Smooth muscle cell (in vitro differentiated cells): Measurements from ENCODE around the gene SRRM4. TPM values are rescaled to one million over a fixed set of nuclear protein-coding genes. Genes with fewer than 3 reads are reported as not detected.

Source experiments
- DNase-seq: peaks from one replicate; lab custom pipeline; 2025; ENCODE audit not compliant: unreplicated experiment; lab: John Stamatoyannopoulos, UW
- H2AFZ ChIP-seq: fragments of 200-600 bp; sonication (generic); 2 replicates; pipeline ENCODE4 v1.6.0; 2016; ENCODE audit warnings: antibody characterized with exemption, low read depth, mild to moderate bottlenecking
- H3F3A ChIP-seq: fragments of 200-600 bp; sonication (generic); 2 replicates; pipeline ENCODE4 v1.6.0; 2017; ENCODE audit warnings: antibody characterized with exemption, low read depth
- H3K27ac ChIP-seq: fragments of 200-600 bp; sonication (generic); 2 replicates; pipeline ENCODE4 v1.5.1; 2016; ENCODE audit warnings: low read depth, mild to moderate bottlenecking
- H3K27me3 ChIP-seq: fragments of 200-600 bp; sonication (generic); 2 replicates; pipeline ENCODE4 v1.6.1; 2016; ENCODE audit warnings: low read depth, mild to moderate bottlenecking
- H3K36me3 ChIP-seq: fragments of 200-600 bp; sonication (generic); 2 replicates; pipeline ENCODE4 v1.5.1; 2016; ENCODE audit warnings: low read depth
- H3K4me1 ChIP-seq: fragments of 200-600 bp; sonication (generic); 2 replicates; pipeline ENCODE4 v1.5.1; 2016; ENCODE audit warnings: low read depth
- H3K4me2 ChIP-seq: fragments of 200-600 bp; sonication (generic); 2 replicates; pipeline ENCODE4 v1.6.0; 2016; ENCODE audit warnings: mild to moderate bottlenecking
- H3K4me3 ChIP-seq: fragments of 200-600 bp; sonication (generic); 2 replicates; pipeline ENCODE4 v1.5.1; 2016; ENCODE audit warnings: mild to moderate bottlenecking
- H3K79me2 ChIP-seq: fragments of 200-600 bp; sonication (generic); 2 replicates; pipeline ENCODE4 v1.6.0; 2016; ENCODE audit warnings: low read depth, mild to moderate bottlenecking
- H3K9ac ChIP-seq: fragments of 200-600 bp; sonication (generic); 2 replicates; pipeline ENCODE4 v1.6.0; 2016; ENCODE audit warnings: low read depth
- H3K9me3 ChIP-seq: fragments of 200-600 bp; sonication (generic); replicated peaks from 2 replicates; pipeline ENCODE4 v1.5.1; 2016; ENCODE audit warnings: low read depth
- H4K20me1 ChIP-seq: fragments of 200-600 bp; sonication (generic); 2 replicates; pipeline ENCODE4 v1.6.0; 2016; ENCODE audit warnings: low read depth
- WGBS: methylation state at CpG from one replicate; pipeline ENCODE4 v1.1.7; 2016; ENCODE audit warnings: low lambda C conversion rate; 5-methylcytosine and 5-hydroxymethylcytosine counted together
- polyA plus RNA-seq: library from polyadenylated mRNA; unstranded; fragments of >200 nt; fragmentation: Nextera tagmentation; extraction: Ambion mirVana; gene quantifications from 2 replicates; pipeline ENCODE4 v1.2.1, GENCODE V29; 2016
- total RNA-seq: library from RNA; depleted of rRNA; stranded (reverse); fragments of >200 nt; gene quantifications from 2 replicates; pipeline ENCODE4 v1.2.3, GENCODE V29; 2014
- TF ChIP-seq, protein P1 (sequence below): fragments of 200-600 bp; sonication (generic); IDR thresholded peaks from 2 replicates; pipeline ENCODE4 v1.5.1; 2017; ENCODE audit warnings: borderline replicate concordance, mild to moderate bottlenecking, antibody characterized with exemption; ENCODE audit not compliant: insufficient read depth, poor library complexity, severe bottlenecking

SRRM4 gene
- total and polyA plus RNA-seq, 2 experiments from 2014 or later: 0.04 TPM; not detected in 1

DNA sequence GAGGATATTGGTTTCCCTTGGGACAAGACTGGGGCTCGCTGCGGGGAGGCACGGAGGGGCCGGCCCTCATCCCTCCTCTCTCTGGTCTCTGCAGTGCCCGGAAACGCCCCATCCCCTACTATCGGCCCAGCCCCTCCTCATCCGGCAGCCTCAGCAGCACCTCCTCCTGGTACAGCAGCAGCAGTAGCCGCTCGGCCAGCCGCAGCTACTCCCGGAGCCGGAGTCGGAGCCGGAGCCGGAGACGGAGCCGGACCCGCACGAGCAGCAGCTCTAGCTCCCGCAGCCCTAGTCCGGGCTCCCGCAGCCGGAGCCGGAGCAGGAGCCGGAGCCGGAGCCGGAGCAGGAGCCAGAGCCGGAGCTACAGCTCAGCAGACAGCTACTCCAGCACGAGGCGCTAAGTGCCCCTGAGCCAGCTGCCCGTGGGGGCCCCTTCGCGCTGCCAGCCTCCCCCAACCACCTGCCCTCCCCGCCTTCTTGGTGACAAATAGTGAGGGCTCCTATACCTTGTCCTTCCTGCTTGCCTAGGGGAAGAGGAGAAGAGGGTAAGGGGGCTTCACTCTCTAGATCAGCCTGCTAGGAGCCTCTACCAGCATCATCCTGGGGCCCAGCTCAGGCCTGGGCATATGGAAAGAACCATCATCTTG lies 175.2 kb downstream of the SRRM4 start:
- no peaks in the 10 kb centered on the region for H3K79me2 ChIP-seq
- H3K9ac ChIP-seq: no peak overlapping the region

DNA sequence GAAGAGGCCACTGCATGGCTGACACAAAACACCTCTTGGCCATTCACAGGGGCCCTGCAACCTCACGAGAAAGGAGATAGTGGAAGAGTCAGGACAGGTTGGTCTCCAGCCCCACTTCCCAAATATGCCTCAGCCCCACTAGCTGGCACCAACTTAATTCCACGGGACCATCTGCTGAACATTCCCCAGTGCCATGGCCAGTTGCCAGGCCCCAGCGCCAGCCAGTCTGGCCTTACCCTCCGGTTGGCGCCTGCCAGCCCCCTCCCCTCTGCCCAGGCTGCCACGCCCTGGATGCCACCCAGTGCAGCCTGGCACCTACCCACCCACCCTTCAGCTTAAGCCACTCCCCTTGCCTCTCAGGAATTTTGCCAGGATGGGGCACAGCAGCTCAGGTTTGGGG lies 176.2 kb downstream of the SRRM4 start:
- H3K27me3 ChIP-seq: no peaks in the 10 kb centered on the region
- no peaks in the 10 kb centered on the region for H3K9me3 ChIP-seq
- H4K20me1 ChIP-seq: no peaks in the 10 kb centered on the region
- H3K27ac ChIP-seq: no peak overlapping the region
- no peak overlapping the region for H2AFZ ChIP-seq
- TF ChIP-seq, protein P1, sequence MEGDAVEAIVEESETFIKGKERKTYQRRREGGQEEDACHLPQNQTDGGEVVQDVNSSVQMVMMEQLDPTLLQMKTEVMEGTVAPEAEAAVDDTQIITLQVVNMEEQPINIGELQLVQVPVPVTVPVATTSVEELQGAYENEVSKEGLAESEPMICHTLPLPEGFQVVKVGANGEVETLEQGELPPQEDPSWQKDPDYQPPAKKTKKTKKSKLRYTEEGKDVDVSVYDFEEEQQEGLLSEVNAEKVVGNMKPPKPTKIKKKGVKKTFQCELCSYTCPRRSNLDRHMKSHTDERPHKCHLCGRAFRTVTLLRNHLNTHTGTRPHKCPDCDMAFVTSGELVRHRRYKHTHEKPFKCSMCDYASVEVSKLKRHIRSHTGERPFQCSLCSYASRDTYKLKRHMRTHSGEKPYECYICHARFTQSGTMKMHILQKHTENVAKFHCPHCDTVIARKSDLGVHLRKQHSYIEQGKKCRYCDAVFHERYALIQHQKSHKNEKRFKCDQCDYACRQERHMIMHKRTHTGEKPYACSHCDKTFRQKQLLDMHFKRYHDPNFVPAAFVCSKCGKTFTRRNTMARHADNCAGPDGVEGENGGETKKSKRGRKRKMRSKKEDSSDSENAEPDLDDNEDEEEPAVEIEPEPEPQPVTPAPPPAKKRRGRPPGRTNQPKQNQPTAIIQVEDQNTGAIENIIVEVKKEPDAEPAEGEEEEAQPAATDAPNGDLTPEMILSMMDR: no peak
- no peak for DNase-seq
- no peaks in the 10 kb centered on the region for H3K36me3 ChIP-seq
- no peaks in the 10 kb centered on the region for H3F3A ChIP-seq
- H3K4me1 ChIP-seq: peaks cover 3% of the 10 kb centered on the region
- no peak overlapping the region for H3K9ac ChIP-seq
- H3K4me3 ChIP-seq: no peak overlapping the region
- H3K4me2 ChIP-seq: no peak overlapping the region
- WGBS: 90% methylated on average over 6 of the region's 6 CpGs
- H3K79me2 ChIP-seq: no peaks in the 10 kb centered on the region

More for the DNA sequence above, 175.2 kb downstream of the SRRM4 start:
- Histone ChIP-seq H3K27me3 (no peaks in the 10 kb centered on the region), H3K9me3 (no peaks in the 10 kb centered on the region), H3K4me3 (no peak overlapping the region), H3K36me3 (no peaks in the 10 kb centered on the region), H3K27ac (no peak overlapping the region), H4K20me1 (no peaks in the 10 kb centered on the region), H3K4me2 (no peak overlapping the region), H3F3A (no peaks in the 10 kb centered on the region), H2AFZ (no peak overlapping the region), H3K4me1 (peaks cover 3% of the 10 kb centered on the region)
- WGBS: 91% methylated on average over 34 of the region's 35 CpGs
- no peak for DNase-seq
- TF ChIP-seq, protein P1: no peak

DNA sequence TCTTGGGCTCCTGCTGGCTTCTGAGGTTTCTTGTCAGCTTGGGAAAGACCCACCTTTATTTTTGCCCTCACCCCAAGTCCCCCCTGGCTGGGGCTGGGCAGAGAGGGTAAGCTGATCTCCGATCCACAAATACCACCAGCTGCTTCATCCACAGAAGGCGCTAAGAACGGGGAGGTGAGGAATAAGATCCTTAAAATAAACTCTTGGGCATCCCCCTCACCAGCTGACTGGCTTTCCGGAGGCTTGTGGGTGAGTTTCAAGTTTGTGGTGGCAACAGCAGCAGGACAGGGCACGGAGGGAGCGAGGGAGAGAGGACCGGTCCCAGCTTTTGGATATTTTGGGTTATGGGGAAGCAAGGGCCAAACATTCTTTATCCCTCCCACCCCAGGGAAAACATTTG lies 176.6 kb downstream of the SRRM4 start:
- Histone ChIP-seq H2AFZ (no peak overlapping the region), H3K4me3 (no peak overlapping the region), H3K79me2 (no peaks in the 10 kb centered on the region), H3K36me3 (no peaks in the 10 kb centered on the region), H4K20me1 (no peaks in the 10 kb centered on the region), H3K9ac (no peak overlapping the region), H3K4me2 (no peak overlapping the region), H3K27ac (no peak overlapping the region), H3K9me3 (no peaks in the 10 kb centered on the region), H3K4me1 (peaks cover 3% of the 10 kb centered on the region), H3K27me3 (no peaks in the 10 kb centered on the region), H3F3A (no peaks in the 10 kb centered on the region)
- TF ChIP-seq, protein P1: no peak
- 94% methylated on average over 7 of the region's 7 CpGs for WGBS
- no peak for DNase-seq

DNA sequence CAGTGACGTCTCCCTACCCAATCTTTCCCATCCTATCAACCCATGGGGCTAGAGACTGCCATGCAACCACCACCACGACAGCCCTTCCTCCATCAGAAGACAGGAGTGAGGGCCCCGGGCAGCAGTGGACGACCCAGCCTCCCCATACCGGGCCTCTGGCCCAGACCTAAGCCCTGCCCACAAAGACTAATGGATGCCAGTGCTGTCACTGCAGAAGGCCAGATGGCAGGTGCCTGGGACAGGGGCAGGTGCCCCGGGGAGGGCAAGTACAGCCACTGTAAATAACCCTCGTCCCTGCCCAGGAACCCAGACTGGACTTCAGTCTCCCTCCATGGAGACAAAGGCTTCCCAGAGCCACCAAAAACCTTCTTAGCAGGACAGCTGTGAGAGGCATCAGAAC lies 177.1 kb downstream of the SRRM4 start:
- Histone ChIP-seq H3K27ac (no peak overlapping the region), H3K27me3 (no peaks in the 10 kb centered on the region), H3F3A (no peaks in the 10 kb centered on the region), H3K4me3 (no peak overlapping the region), H3K9me3 (no peaks in the 10 kb centered on the region), H3K79me2 (no peaks in the 10 kb centered on the region), H3K36me3 (no peaks in the 10 kb centered on the region), H4K20me1 (no peaks in the 10 kb centered on the region), H3K4me2 (no peak overlapping the region), H2AFZ (no peak overlapping the region), H3K4me1 (peaks cover 3% of the 10 kb centered on the region), H3K9ac (no peak overlapping the region)
- TF ChIP-seq, protein P1: no peak
- WGBS: 92% methylated on average over 7 of the region's 7 CpGs
- DNase-seq: no peak
